Esophagus muscularis mucosa (tissue), 4 donors: ENCODE data around the gene DYRK2. TPM values are rescaled to one million over a fixed set of nuclear protein-coding genes. Genes with fewer than 3 reads are reported as not detected.
A peak's percentile ranks its signal among the peaks of the same experiment; 100 is the strongest.

Experiments
- DNase-seq: peaks from one replicate; pipeline ENCODE4 v3.0.0-alpha.2; 2017; ENCODE audit errors: extremely low spot score
- H3K27ac ChIP-seq, 4 donors: fragments of 200-600 bp; sonication (generic); replicated peaks in 1 of 4; 1 replicate in 3 of 4; 2 replicates in 1 of 4; pipeline ENCODE4 v1.5.1; 2016 to 2019; ENCODE audit warnings: mild to moderate bottlenecking in 1 of 4
- H3K27me3 ChIP-seq, 4 donors: fragments of 200-600 bp; sonication (generic); one replicate each; pipeline versions ENCODE4 v1.5.1 to v1.6.0; 2016 to 2019
- H3K36me3 ChIP-seq, 4 donors: fragments of 200-600 bp; sonication (generic); one replicate each; pipeline ENCODE4 v1.5.1; 2016 to 2019
- H3K4me1 ChIP-seq, 4 donors: fragments of 200-600 bp; sonication (generic); one replicate each; pipeline ENCODE4 v1.5.1; 2016 to 2019
- H3K4me3 ChIP-seq, 4 donors: fragments of 200-600 bp; sonication (generic); 1 replicate in 2 of 4; 2 replicates in 2 of 4; pipeline ENCODE4 v1.5.1; 2016 to 2019; ENCODE audit warnings: mild to moderate bottlenecking in 4 of 4, moderate library complexity in 1 of 4
- H3K9me3 ChIP-seq, 4 donors: fragments of 200-600 bp; sonication (generic); 1 replicate in 3 of 4; 2 replicates in 1 of 4; pipeline ENCODE4 v1.5.1; 2016 to 2019
- EP300 ChIP-seq: sonication (generic); formaldehyde crosslinking; IDR thresholded peaks from one replicate; pipeline ENCODE4 v1.6.1; 2017; ENCODE audit warnings: antibody characterized with exemption
- POLR2A ChIP-seq: fragments of 450-650 bp; IDR thresholded peaks from one replicate; pipeline ENCODE4 v1.6.1; 2017; ENCODE audit warnings: antibody characterized with exemption, moderate library complexity, mild to moderate bottlenecking, low read depth
- POLR2AphosphoS5 ChIP-seq, 2 donors: sonication (generic); formaldehyde crosslinking; IDR thresholded peaks; one replicate each; pipeline ENCODE4 v1.6.1; 2017; ENCODE audit warnings: antibody characterized with exemption in 2 of 2
- WGBS: methylation state at CpG from one replicate; pipeline ENCODE4 v1.1.5; 2018; 5-methylcytosine and 5-hydroxymethylcytosine counted together
- intact Hi-C: fragments of 100-400 bp; cut with DNase I; formaldehyde crosslinking; loops from one replicate; pipeline ENCODE4 v1.15.1; 2023
- total RNA-seq, 4 donors: library from RNA; depleted of rRNA; stranded (reverse); fragments of >200 nt; gene quantifications; one replicate each; pipeline versions ENCODE4 v1.1.0 to v1.2.1, GENCODE V29; 2016
- TF ChIP-seq, protein P1 (sequence below), 3 experiments: fragments of 200-600 bp in 2 of 3; fragments of 450-650 bp in 1 of 3; sonication (generic) in 2 of 3; IDR thresholded peaks; one replicate each; pipeline ENCODE4 v1.5.1; 2017 to 2019; ENCODE audit warnings: antibody characterized with exemption in 3 of 3, mild to moderate bottlenecking in 2 of 3, moderate library complexity in 1 of 3

The DYRK2 gene
- total RNA-seq, 4 donors from 2014 or later = 22.2 to 57.9 (median 36.9) TPM

GRCh38 chr12:67659292-67659691, 10.7 kb downstream of the DYRK2 start:
- TF ChIP-seq EP300 = no peak
- TF ChIP-seq POLR2AphosphoS5 (IDR thresholded peaks at IDR 0.05) = no peak
- Histone ChIP-seq H3K27ac (peak overlapping the region; percentile 20 to 72 (median 59)), H3K36me3 (peaks cover 19 to 21% (median 19%) of the 10 kb centered on the region in 4 donors), H3K4me3 (peak overlapping the region in 1 of 4 donors; percentile 9), H3K4me1 (peaks cover 77 to 94% (median 90%) of the 10 kb centered on the region in 4 donors), H3K9me3 (no peaks in the 10 kb centered on the region), H3K27me3 (no peaks in the 10 kb centered on the region)
- 18% methylated on average over 4 of the region's 4 CpGs for WGBS
- intact Hi-C loops = loop anchor here (10.0 kb wide), 1 partner anchor 166 kb away; no protein-coding TSS in a partner anchor
- no peak for DNase-seq

DNA sequence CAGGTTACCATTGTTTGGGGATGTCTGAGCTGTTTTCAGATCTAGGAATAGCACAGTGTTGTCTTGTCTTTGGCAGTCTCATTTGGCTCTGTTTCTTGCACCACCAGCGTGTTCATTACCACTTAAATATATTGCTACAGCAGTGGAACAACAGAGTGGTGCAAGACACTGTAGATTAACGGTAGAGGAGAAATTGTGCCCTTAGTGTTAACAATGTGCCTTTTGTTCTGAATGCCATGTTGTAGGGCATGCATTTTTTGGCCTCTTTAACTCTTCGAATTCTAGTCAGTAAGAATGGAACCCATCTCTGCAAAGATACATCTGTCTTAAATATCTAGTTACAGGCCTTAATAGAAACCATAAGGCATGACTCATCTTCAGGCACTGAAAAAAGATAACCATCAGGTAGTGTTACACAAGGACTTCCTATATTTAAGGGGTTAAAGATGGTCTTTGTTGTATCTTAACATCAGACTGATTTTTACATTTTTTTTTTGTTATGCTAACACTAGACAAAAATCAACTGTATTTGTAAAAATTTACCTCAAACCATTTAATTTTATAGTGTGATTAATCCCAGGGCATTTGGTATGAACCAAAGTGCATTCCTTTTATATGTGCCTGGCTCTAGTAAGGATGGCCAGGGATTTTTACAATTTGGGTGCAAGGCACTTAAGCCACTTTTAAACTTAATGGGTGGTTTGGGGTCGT, 12.9 kb downstream of the DYRK2 start:
- Histone ChIP-seq H3K4me3 (no peak overlapping the region), H3K9me3 (no peaks in the 10 kb centered on the region), H3K27me3 (no peaks in the 10 kb centered on the region), H3K36me3 (peaks cover 19 to 21% (median 19%) of the 10 kb centered on the region in 4 donors), H3K4me1 (peaks cover 61 to 88% (median 83%) of the 10 kb centered on the region in 4 donors), H3K27ac (peak overlapping the region in 3 of 4 donors; percentile 50 to 63 (median 60))
- intact Hi-C loops = loop anchor here (5.0 kb wide), 1 partner anchor 304 kb away; no protein-coding TSS in a partner anchor
- TF ChIP-seq POLR2A (no peak), EP300 (no peak), POLR2AphosphoS5 (IDR thresholded peaks at IDR 0.05) (no peak)
- TF ChIP-seq, protein P1, sequence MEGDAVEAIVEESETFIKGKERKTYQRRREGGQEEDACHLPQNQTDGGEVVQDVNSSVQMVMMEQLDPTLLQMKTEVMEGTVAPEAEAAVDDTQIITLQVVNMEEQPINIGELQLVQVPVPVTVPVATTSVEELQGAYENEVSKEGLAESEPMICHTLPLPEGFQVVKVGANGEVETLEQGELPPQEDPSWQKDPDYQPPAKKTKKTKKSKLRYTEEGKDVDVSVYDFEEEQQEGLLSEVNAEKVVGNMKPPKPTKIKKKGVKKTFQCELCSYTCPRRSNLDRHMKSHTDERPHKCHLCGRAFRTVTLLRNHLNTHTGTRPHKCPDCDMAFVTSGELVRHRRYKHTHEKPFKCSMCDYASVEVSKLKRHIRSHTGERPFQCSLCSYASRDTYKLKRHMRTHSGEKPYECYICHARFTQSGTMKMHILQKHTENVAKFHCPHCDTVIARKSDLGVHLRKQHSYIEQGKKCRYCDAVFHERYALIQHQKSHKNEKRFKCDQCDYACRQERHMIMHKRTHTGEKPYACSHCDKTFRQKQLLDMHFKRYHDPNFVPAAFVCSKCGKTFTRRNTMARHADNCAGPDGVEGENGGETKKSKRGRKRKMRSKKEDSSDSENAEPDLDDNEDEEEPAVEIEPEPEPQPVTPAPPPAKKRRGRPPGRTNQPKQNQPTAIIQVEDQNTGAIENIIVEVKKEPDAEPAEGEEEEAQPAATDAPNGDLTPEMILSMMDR (IDR thresholded peaks at IDR 0.05) = no peak
- WGBS = 51% methylated on average over 4 of the region's 4 CpGs
- no peak for DNase-seq

DNA sequence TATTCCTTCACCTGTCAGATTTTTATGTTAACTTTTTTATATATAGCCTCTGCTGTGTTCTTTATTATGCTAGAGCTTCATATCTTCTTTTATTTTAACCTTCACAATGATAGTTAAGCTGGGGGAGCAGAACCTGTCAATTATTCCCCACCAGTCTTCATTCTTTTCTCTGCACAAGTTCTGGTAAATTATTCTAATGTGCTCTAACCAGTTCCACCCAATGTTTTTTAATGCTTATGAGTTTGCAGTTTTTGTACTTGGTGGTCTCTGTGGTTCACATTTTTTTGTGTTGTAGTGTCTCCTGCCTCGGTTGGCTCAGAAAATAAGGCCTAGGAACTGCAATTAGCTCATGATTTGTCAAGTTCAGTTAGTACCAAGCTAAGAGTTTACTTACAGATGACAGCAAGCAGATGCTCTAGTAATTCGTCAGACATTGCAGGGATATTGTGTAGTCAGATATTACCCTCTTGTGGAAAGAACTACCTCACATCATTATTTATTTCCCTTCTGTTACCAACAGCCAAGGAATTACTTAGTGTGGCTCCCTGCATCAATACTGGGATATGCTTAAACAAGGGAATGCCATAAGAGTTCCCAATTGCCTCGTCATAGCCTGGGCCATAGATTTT, 14.5 kb downstream of the DYRK2 start:
- Histone ChIP-seq H3K27me3 (no peaks in the 10 kb centered on the region), H3K9me3 (no peaks in the 10 kb centered on the region), H3K36me3 (peaks cover 7 to 9% (median 8%) of the 10 kb centered on the region in 4 donors), H3K4me3 (no peak overlapping the region), H3K27ac (peak overlapping the region; percentile 40 to 63 (median 55)), H3K4me1 (peaks cover 72 to 94% (median 92%) of the 10 kb centered on the region in 4 donors)
- no peak for DNase-seq
- intact Hi-C loops = loop anchor here (5.0 kb wide), 1 partner anchor 306 kb away; no protein-coding TSS in a partner anchor
- TF ChIP-seq POLR2A (no peak), POLR2AphosphoS5 (IDR thresholded peaks at IDR 0.05) (peak in 1 of 2 donors; percentile 60), EP300 (no peak)
- TF ChIP-seq, protein P1 (IDR thresholded peaks at IDR 0.05) = peak; percentile 15 to 37 (median 22)
- WGBS = 25% methylated on average over 3 of the region's 3 CpGs

GRCh38 chr12:67664171-67664570, 15.6 kb downstream of the DYRK2 start:
- Histone ChIP-seq H3K27ac (no peak overlapping the region), H3K9me3 (no peaks in the 10 kb centered on the region), H3K27me3 (no peaks in the 10 kb centered on the region), H3K4me1 (peaks cover 63 to 86% (median 81%) of the 10 kb centered on the region in 4 donors), H3K4me3 (no peak overlapping the region), H3K36me3 (no peaks in the 10 kb centered on the region)
- 61% methylated on average over 2 of the region's 2 CpGs for WGBS
- intact Hi-C loops = loop anchor here (5.0 kb wide), 1 partner anchor 307 kb away; no protein-coding TSS in a partner anchor
- TF ChIP-seq EP300 = no peak
- TF ChIP-seq, protein P1 (IDR thresholded peaks at IDR 0.05) = no peak
- TF ChIP-seq POLR2A = no peak
- no peak for TF ChIP-seq POLR2AphosphoS5 (IDR thresholded peaks at IDR 0.05)
- DNase-seq = no peak

DNA sequence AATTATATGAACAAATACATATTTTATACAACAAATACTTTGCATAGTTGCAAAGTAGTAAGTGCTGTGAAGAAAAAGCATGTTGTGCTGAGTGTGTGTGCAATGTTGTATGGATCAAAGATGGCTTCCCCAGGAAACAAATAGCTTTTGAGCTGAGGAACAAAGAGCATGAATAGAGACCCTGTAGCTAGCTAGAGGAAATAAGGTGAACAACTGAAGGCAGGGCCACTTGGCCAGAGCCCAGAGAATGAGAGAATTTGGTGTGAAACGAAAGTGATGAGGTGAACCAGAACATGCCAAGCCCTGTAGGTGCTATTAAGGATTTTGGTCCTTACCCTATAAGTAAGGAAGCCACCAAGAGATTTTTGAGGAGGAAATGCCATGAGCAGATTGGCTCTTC, 17.1 kb downstream of the DYRK2 start:
- WGBS = 65% methylated on average over 1 of the region's 1 CpG
- Histone ChIP-seq H3K4me3 (no peak overlapping the region), H3K36me3 (no peaks in the 10 kb centered on the region), H3K27ac (no peak overlapping the region), H3K27me3 (no peaks in the 10 kb centered on the region), H3K9me3 (no peaks in the 10 kb centered on the region), H3K4me1 (peaks cover 50 to 74% (median 68%) of the 10 kb centered on the region in 4 donors)
- TF ChIP-seq, protein P1 (IDR thresholded peaks at IDR 0.05) = no peak
- TF ChIP-seq POLR2A (no peak), EP300 (no peak), POLR2AphosphoS5 (IDR thresholded peaks at IDR 0.05) (no peak)
- intact Hi-C loops = no loop called here
- DNase-seq = no peak
